Retina (tissue), 1 donor: ENCODE measurements around the gene ATG16L2.

ENCODE experiments used
- DNase-seq: peaks from one replicate; pipeline ENCODE4 v3.0.0-alpha.2; 2016

Gene ATG16L2, protein sequence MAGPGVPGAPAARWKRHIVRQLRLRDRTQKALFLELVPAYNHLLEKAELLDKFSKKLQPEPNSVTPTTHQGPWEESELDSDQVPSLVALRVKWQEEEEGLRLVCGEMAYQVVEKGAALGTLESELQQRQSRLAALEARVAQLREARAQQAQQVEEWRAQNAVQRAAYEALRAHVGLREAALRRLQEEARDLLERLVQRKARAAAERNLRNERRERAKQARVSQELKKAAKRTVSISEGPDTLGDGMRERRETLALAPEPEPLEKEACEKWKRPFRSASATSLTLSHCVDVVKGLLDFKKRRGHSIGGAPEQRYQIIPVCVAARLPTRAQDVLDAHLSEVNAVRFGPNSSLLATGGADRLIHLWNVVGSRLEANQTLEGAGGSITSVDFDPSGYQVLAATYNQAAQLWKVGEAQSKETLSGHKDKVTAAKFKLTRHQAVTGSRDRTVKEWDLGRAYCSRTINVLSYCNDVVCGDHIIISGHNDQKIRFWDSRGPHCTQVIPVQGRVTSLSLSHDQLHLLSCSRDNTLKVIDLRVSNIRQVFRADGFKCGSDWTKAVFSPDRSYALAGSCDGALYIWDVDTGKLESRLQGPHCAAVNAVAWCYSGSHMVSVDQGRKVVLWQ

GRCh38 chr11:72814286-72815109 is at the start of gene ATG16L2:
Gene ATG16L2, plus strand, starts transcription at chr11:72814411. Its CDS starts 35 bp downstream, at chr11:72814446.
- DNase-seq = peak; percentile 96

- DNase-seq = no peak
Observed at GRCh38 chr11:72764503-72764902, 49.7 kb upstream of the ATG16L2 start.

GRCh38 chr11:72766152-72766902 is 47.9 kb upstream of the ATG16L2 start:
- DNase-seq = no peak

DNA sequence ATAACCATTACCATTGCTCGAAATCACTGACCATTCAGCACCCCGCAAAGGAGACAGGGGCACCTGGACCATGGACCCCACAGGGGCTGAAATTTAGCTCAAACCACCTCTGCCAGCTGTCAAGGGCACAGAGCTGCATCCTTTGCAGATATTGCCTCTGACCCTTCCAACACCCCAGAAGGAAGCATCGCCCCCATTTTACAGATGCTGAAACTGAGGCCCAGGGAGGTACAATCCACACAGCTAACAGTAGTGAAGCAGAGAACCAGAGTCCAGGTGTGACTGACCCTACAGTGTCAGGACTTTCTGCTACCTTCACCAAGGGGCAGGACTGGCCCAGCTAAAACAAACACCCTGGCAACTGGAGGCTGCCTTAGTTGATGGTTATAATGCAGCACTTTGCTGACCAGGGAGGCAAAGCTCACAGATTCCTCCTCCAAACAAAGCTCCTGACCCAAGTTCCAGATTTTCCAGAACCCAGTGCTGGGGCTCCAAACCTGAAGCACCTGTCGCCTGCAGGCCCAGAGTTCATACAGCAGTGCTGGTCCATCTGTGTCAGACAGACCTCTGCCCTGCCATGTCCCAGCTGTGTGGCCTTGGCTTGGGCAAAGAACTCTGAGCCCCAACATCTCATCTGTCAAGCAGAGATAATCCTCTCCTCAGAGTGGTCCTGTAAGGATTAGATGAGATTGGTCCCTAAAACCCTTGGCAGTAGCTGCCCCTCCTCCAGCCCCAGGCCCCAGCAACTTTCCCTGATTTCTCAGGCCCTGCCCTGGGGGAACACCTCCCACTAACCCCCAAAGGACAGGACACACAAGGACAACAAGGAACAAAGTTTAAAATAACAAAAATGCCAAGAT is 46.8 kb upstream of the ATG16L2 start:
- no peak for DNase-seq

GRCh38 chr11:72768581-72768980 is 45.6 kb upstream of the ATG16L2 start:
- DNase-seq = no peak

DNA sequence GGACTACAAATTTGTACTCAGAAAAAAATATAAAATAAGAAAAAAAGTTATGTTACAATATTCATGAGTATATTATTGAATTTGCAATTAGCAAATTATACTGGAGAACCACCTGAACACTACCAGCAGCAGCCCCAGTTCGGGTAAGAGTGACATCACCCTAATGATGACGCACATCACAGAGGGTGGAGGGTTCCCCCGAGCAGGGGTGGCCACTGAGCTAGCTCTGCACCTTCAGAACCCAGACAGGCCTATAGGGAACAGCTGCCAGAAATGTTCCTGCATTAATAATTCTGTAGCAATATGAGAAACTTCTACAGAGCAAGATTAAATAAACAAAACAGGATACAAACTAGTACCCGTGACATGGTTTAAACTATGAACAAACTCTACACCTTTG is 44.5 kb upstream of the ATG16L2 start:
- no peak for DNase-seq

DNA sequence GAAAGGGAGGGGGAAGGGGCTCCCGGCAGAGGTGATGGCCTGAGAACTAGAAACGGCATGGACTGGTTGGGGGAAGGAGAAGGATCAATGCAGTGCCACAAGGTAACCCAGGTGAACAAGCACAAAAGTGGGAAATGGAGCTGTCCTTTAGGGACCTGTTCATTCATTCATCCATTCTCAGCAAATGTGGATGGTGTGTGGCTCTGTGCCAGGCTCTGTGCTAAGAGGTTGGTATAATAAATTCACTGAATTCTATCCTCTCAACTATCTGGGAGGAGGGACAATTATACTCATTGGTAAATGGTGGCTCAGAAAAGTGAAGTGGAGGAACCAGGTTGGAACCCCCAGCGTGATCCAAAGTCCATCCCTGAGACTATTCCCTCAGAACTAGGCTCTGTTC is 43.4 kb upstream of the ATG16L2 start:
- no peak for DNase-seq

DNA sequence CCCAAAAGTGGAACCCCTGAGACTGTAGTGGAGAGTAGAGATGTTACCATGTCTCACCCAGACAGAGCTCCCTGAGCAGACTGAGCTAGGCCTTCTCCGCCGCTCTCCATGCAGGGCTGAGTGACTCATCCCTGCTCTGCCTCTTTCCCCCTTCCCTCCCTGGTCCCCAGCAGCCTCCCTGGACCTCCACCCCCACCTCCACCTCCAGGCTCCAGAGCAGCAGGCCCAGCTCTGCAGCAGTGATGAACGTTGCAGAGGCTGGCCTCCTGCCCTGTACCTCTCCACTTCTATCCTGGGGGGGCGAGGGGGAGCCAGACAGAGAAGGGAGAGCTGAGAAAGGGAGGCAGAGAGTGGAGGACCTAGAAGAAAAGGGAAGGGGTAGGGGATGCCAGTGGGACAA is 42.7 kb upstream of the ATG16L2 start:
- DNase-seq = no peak

DNA sequence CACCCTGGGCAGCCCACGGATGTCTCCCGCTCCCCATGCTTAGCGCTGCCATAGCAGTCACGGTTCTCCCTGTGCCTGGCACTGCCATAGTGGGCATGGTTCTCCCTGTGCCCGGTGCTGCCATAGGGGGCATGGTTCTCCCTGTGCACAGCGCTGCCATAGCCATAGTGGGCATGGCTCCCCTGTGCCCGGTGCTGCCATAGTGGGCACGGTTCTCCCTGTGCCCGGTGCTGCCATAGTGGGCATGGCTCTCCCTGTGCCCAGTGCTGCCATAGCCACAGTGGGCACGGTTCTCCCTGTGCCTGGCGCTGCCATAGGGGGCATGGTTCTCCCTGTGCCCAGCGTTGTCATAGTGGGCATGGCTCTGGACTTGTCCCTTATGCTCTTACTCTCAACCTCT is 42.2 kb upstream of the ATG16L2 start:
- no peak for DNase-seq

DNA sequence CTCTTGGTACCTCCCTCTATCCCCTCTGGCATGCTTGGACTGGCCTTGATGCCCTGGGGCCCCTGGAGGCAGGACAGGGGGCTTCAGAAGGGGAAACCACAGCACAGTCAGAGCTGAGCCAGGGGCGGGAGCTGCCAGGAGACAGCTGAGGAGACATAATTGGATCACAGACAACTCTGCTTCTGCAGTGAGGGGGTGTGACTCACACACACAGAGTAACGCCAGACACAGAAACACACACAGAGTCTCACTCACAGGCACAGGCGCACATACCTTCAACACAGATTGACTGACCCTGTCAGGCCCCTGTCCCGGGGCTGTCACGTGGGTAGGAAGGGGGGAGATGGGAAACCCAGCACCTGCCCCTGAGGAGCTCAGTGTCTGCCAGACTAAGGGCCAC is 40.9 kb upstream of the ATG16L2 start:
- peak; percentile 70 for DNase-seq

DNA sequence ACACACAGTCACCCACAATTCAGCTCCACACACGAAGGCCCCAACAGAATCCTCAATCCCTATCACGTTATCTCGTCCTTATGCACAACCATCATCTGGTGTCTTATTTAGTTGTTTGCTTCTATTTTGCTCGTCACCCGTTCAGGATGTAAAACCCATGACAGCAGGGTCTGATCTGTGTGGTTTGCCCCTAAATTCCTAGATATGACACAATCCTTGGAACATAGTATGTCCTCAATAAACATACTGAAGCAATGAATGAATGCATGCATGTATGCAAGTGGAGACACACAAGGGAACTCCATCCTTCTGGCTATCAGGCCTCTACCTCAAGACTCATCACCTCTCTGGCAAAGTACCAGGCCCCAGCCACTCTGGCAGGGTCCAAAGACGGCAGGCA is 40.5 kb upstream of the ATG16L2 start:
- DNase-seq = no peak

GRCh38 chr11:72774499-72774898 is 39.7 kb upstream of the ATG16L2 start:
- no peak for DNase-seq

GRCh38 chr11:72775288-72776110 is 38.7 kb upstream of the ATG16L2 start:
- DNase-seq = no peak

DNA sequence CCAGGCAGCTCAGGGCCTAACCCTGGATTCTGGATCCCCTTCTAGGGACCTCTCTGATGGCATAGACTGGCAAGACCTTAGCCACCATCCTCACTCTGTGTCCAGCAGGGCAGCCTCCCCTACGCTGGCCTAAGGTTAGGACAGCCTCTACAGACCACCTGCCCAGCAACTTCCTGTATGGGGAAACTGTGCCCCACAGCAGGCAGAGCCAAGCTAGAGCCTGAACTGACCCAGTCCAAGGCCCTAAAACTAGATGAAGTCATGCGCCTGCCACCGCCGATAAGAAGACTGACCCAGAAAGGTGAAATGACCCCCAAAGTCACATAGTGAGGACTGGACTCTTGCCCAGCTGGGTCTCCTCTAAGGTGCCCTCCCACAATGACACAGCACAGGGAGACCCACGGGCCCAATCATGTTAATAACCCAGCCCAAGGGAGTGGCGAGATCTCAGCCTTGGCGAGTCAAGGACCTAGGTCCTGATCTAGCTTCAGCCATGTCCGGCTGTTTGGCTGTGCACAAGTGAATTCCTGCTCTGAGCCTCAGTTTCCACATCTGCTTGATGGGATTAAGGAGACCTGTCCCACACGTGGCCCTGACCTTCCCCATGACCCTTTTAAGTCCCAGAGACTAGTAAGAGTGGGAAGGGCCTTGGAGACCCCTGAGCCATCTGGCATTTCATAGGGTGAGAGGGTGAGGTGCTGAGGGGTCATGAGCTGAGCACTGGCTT is 37.9 kb upstream of the ATG16L2 start:
- DNase-seq = no peak

DNA sequence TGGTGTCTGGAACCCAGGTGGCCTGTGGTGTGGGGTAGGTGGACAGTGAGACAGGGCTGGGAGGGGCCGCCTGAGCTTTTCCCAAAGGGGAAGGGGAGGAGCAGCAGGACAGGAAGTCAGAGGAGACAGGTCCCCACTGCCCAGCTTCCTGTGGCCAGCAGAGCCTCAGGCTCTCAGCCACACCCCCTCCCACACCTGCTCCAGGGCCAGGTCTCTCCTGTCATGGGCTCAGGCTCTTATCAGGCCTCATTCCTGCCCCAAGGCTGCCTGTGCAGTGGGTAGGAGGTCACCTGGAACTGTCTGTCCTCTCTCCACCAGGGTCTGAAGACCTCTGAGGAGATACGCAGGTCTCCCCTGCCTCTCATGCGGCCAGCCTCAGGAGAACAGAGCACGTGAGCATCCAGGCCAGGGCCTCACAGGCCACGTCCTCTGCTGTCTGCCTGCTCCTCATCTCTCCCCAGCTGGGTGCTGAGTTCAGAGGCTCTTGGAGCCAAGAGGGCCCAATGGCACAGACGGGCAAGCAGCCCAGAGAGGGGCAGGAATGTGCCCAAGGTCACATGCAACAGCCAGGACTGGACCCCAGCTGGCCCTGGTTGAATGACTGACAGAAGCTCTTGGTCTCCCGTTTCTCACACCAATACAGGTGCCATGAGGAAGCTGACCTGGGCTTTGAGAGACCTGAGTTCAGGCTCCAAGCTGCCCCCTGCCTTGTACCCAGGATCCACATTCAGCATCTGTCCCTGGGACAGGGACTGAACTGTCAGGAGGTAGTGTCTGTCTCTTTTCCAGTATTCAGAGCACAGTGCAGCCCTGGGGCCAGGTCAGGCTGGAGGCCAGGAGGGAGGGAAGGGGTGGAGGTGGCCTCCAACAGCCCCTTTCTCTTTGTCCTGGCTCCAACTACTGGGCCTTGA is 37.1 kb upstream of the ATG16L2 start:
- DNase-seq = no peak

- no peak for DNase-seq
Observed at GRCh38 chr11:72777755-72778278, 36.4 kb upstream of the ATG16L2 start.

GRCh38 chr11:72778535-72779494 is 35.4 kb upstream of the ATG16L2 start:
- no peak for DNase-seq
